Thoracic aorta (tissue), 2 donors: ENCODE data around the gene RNF17. TPM values are rescaled to one million over a fixed set of nuclear protein-coding genes. Genes with fewer than 3 reads are reported as not detected.

Experiments used
- ATAC-seq: fragments of 150-250 bp; one replicate; pipeline ENCODE4 v1.8.0; 2017; ENCODE audit warnings: low read depth; ENCODE audit not compliant: insufficient number of reproducible peaks, low FRiP score
- DNase-seq: peaks from one replicate; pipeline ENCODE4 v3.0.0-alpha.2; 2020; ENCODE audit warnings: low spot score
- H3K27ac ChIP-seq, 2 donors: fragments of 200-600 bp; sonication (generic); 1 replicate in 1 of 2; 2 replicates in 1 of 2; pipeline ENCODE4 v1.5.1; 2016; ENCODE audit warnings: mild to moderate bottlenecking in 2 of 2, moderate library complexity in 2 of 2
- H3K27me3 ChIP-seq: fragments of 200-600 bp; sonication (generic); replicated peaks from 2 replicates; pipeline ENCODE4 v1.6.0; 2016; ENCODE audit warnings: mild to moderate bottlenecking; ENCODE audit not compliant: insufficient read depth
- H3K36me3 ChIP-seq: fragments of 200-600 bp; sonication (generic); one replicate; pipeline ENCODE4 v1.5.1; 2016
- H3K4me1 ChIP-seq, 2 donors: fragments of 200-600 bp; sonication (generic); 1 replicate in 1 of 2; 2 replicates in 1 of 2; pipeline versions ENCODE4 v1.5.1 to v1.6.0; 2016; ENCODE audit warnings: low read depth in 2 of 2, mild to moderate bottlenecking in 1 of 2; ENCODE audit not compliant: control insufficient read depth in 1 of 2
- H3K4me3 ChIP-seq: fragments of 200-600 bp; sonication (generic); 2 replicates; pipeline ENCODE4 v1.5.1; 2016; ENCODE audit warnings: mild to moderate bottlenecking
- H3K9me3 ChIP-seq: fragments of 200-600 bp; sonication (generic); 2 replicates; pipeline ENCODE4 v1.5.1; 2016
- total RNA-seq, 2 donors: library from RNA; depleted of rRNA; stranded (reverse); fragments of >200 nt; gene quantifications; one replicate each; pipeline versions ENCODE4 v1.1.0 to v1.2.3, GENCODE V29; 2016
- TF ChIP-seq, protein P1 (sequence below): fragments of 200-600 bp; sonication (generic); IDR thresholded peaks from one replicate; pipeline ENCODE4 v1.5.1; 2019; ENCODE audit warnings: antibody characterized with exemption

The RNF17 gene
- total RNA-seq, 2 donors from 2014 or later = not detected

- Histone ChIP-seq H3K27ac (no peak overlapping the region), H3K27me3 (no peaks in the 10 kb centered on the region), H3K4me3 (no peak overlapping the region), H3K9me3 (no peaks in the 10 kb centered on the region), H3K4me1 (no peaks in the 10 kb centered on the region), H3K36me3 (peaks cover 10% of the 10 kb centered on the region)
- TF ChIP-seq, protein P1, sequence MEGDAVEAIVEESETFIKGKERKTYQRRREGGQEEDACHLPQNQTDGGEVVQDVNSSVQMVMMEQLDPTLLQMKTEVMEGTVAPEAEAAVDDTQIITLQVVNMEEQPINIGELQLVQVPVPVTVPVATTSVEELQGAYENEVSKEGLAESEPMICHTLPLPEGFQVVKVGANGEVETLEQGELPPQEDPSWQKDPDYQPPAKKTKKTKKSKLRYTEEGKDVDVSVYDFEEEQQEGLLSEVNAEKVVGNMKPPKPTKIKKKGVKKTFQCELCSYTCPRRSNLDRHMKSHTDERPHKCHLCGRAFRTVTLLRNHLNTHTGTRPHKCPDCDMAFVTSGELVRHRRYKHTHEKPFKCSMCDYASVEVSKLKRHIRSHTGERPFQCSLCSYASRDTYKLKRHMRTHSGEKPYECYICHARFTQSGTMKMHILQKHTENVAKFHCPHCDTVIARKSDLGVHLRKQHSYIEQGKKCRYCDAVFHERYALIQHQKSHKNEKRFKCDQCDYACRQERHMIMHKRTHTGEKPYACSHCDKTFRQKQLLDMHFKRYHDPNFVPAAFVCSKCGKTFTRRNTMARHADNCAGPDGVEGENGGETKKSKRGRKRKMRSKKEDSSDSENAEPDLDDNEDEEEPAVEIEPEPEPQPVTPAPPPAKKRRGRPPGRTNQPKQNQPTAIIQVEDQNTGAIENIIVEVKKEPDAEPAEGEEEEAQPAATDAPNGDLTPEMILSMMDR = no peak
- no peak for DNase-seq
- ATAC-seq = no peak
Measured at GRCh38 chr13:24894972-24895300, 131.0 kb downstream of the RNF17 start.

GRCh38 chr13:24896061-24896460 lies 132.1 kb downstream of the RNF17 start:
- no peak for ATAC-seq
- no peak overlapping the region for H3K27ac ChIP-seq
- no peak for DNase-seq
- peaks cover 5% of the 10 kb centered on the region for H3K36me3 ChIP-seq
- H3K27me3 ChIP-seq = no peaks in the 10 kb centered on the region
- no peaks in the 10 kb centered on the region for H3K9me3 ChIP-seq
- no peaks in the 10 kb centered on the region for H3K4me1 ChIP-seq
- H3K4me3 ChIP-seq = no peak overlapping the region
- TF ChIP-seq, protein P1 = no peak

GRCh38 chr13:24897293-24897692 lies 133.3 kb downstream of the RNF17 start:
- Histone ChIP-seq H3K4me3 (no peak overlapping the region), H3K9me3 (no peaks in the 10 kb centered on the region), H3K36me3 (peaks cover 3% of the 10 kb centered on the region), H3K27ac (no peak overlapping the region), H3K27me3 (no peaks in the 10 kb centered on the region), H3K4me1 (no peaks in the 10 kb centered on the region)
- TF ChIP-seq, protein P1 = no peak
- DNase-seq (no peak), ATAC-seq (no peak)

- DNase-seq = no peak
Measured at GRCh38 chr13:24899601-24900000, 135.6 kb downstream of the RNF17 start.

DNA sequence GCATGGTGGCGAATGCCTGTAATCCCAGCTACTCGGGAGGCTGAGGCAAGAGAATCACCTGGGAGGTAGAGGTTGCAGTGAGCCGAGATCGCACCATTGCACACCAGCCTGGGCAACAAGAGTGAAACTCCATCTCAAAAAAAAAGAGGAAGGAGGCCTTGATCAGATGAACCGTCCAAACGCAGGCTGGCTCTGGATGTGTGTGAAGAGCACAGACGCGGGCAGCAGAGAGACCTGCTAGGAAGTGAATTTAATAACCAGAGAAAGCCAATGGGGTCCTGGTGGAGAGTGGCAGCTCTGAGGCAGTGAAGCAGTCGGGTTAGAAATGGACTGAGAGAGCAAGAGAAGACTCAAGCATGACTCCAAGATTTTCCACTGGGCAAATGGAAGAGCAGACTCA lies 136.5 kb downstream of the RNF17 start:
- Histone ChIP-seq H3K9me3 (no peaks in the 10 kb centered on the region), H3K27ac (no peak overlapping the region), H3K4me3 (no peak overlapping the region), H3K36me3 (peaks cover 6% of the 10 kb centered on the region), H3K27me3 (no peaks in the 10 kb centered on the region), H3K4me1 (no peaks in the 10 kb centered on the region)
- no peak for DNase-seq
- TF ChIP-seq, protein P1 = no peak
- no peak for ATAC-seq

More at GRCh38 chr13:24899601-24900000, 135.6 kb downstream of the RNF17 start:
- Histone ChIP-seq H3K9me3 (no peaks in the 10 kb centered on the region), H3K4me1 (no peaks in the 10 kb centered on the region), H3K4me3 (no peak overlapping the region), H3K36me3 (peaks cover 6% of the 10 kb centered on the region), H3K27me3 (no peaks in the 10 kb centered on the region), H3K27ac (no peak overlapping the region)
- ATAC-seq = no peak
- TF ChIP-seq, protein P1 = no peak
